Camera-type eye (tissue), 1 donor: Measurements from ENCODE around the gene EIF2AK2. TPM values are rescaled to one million over a fixed set of nuclear protein-coding genes. Genes with fewer than 3 reads are reported as not detected.

Experiments
- total RNA-seq: library from RNA; depleted of rRNA; stranded (reverse); fragments of >200 nt; gene quantifications from one replicate; pipeline ENCODE4 v1.2.3, GENCODE V29; 2014

EIF2AK2 gene
- total RNA-seq, result 51.0 TPM

GRCh38 chr2:37156857-37157714 is at the start of gene EIF2AK2:
Gene EIF2AK2 (minus strand): TSS chr2:37156980. CDS start chr2:37147806, 9,174 bp downstream.

GRCh38 chr2:37196320-37197195 is 39.8 kb upstream of the EIF2AK2 start, which contains the start of gene CEBPZOS:
Gene CEBPZOS (plus strand): TSS chr2:37196496. CDS start chr2:37199705, 3,209 bp downstream.

GRCh38 chr2:37188570-37188969 is 31.8 kb upstream of the EIF2AK2 start, which contains the start of gene SULT6B1:
Gene SULT6B1 (minus strand): TSS chr2:37188670. CDS start chr2:37188640, 30 bp downstream.

GRCh38 chr2:37083873-37084794 is 72.6 kb downstream of the EIF2AK2 start, which contains the start of the genes GPATCH11 and HEATR5B:
Gene GPATCH11 (plus strand): TSS chr2:37084518. CDS start chr2:37088382, 3,864 bp downstream.
Gene HEATR5B (minus strand): TSS chr2:37084372. CDS start chr2:37083414, 958 bp downstream.

Other genes with a start within 250 kb of the EIF2AK2 start
- gene STRN, start 190.4 kb downstream of the EIF2AK2 start, total RNA-seq, result 37.5 TPM
- 73.4 TPM for gene HEATR5B, start 72.6 kb downstream of the EIF2AK2 start, total RNA-seq
- 17.2 TPM for gene GPATCH11, start 72.5 kb downstream of the EIF2AK2 start, total RNA-seq
- gene SULT6B1, start 31.7 kb upstream of the EIF2AK2 start, total RNA-seq, result not detected
- 25.3 TPM for gene CEBPZOS, start 39.5 kb upstream of the EIF2AK2 start, total RNA-seq
- gene CEBPZ, start 74.6 kb upstream of the EIF2AK2 start, total RNA-seq, result 65.3 TPM
- gene NDUFAF7, start 74.7 kb upstream of the EIF2AK2 start, total RNA-seq, result 41.9 TPM
- 84.2 TPM for gene PRKD3, start 167.9 kb upstream of the EIF2AK2 start, total RNA-seq
- gene QPCT, start 187.7 kb upstream of the EIF2AK2 start, total RNA-seq, result 12.0 TPM